Neutrophil (primary cell): Measurements from ENCODE around the gene SEMA7A.

ENCODE experiments used
- H3K27ac ChIP-seq: fragments of 200-600 bp; sonication (generic); 2 replicates; pipeline ENCODE4 v1.5.1; 2016; ENCODE audit warnings: mild to moderate bottlenecking, moderate library complexity
- H3K27me3 ChIP-seq: fragments of 200-600 bp; sonication (generic); 2 replicates; pipeline ENCODE4 v1.6.0; 2016; ENCODE audit warnings: mild to moderate bottlenecking
- H3K36me3 ChIP-seq: fragments of 200-600 bp; sonication (generic); 2 replicates; pipeline ENCODE4 v1.5.1; 2017
- H3K4me1 ChIP-seq, 2 experiments: fragments of 200-600 bp in 1 of 2; sonication (generic) in 1 of 2; 1 replicate in 1 of 2; 2 replicates in 1 of 2; pipeline versions ENCODE4 v1.5.1 to v1.6.1; 2013 to 2016; ENCODE audit warnings: low read depth in 1 of 2, low read length in 1 of 2, mild to moderate bottlenecking in 1 of 2, moderate library complexity in 1 of 2; ENCODE audit not compliant: control insufficient read depth in 1 of 2, insufficient read depth in 1 of 2
- H3K4me3 ChIP-seq, 2 experiments: fragments of 200-600 bp in 1 of 2; sonication (generic) in 1 of 2; 1 replicate in 1 of 2; 2 replicates in 1 of 2; pipeline ENCODE4 v1.5.1; 2013 to 2016; ENCODE audit warnings: low read depth in 1 of 2, low read length in 1 of 2, mild to moderate bottlenecking in 1 of 2, moderate library complexity in 1 of 2
- H3K9me3 ChIP-seq: fragments of 200-600 bp; sonication (generic); 2 replicates; pipeline ENCODE4 v1.5.1; 2016
- TF ChIP-seq, protein P1 (sequence below): fragments of 200-600 bp; sonication (generic); IDR thresholded peaks from 2 replicates; pipeline ENCODE4 v1.5.1; 2016; ENCODE audit warnings: antibody characterized with exemption

The SEMA7A gene

GRCh38 chr15:74428970-74429780 is 4.6 kb downstream of the SEMA7A start:
- Histone ChIP-seq H3K4me3 (no peak overlapping the region), H3K4me1 (peaks cover 22 to 29% of the 10 kb centered on the region in 2 experiments), H3K27ac (no peak overlapping the region), H3K36me3 (no peaks in the 10 kb centered on the region), H3K27me3 (peaks cover 55% of the 10 kb centered on the region), H3K9me3 (no peaks in the 10 kb centered on the region)
- TF ChIP-seq, protein P1, sequence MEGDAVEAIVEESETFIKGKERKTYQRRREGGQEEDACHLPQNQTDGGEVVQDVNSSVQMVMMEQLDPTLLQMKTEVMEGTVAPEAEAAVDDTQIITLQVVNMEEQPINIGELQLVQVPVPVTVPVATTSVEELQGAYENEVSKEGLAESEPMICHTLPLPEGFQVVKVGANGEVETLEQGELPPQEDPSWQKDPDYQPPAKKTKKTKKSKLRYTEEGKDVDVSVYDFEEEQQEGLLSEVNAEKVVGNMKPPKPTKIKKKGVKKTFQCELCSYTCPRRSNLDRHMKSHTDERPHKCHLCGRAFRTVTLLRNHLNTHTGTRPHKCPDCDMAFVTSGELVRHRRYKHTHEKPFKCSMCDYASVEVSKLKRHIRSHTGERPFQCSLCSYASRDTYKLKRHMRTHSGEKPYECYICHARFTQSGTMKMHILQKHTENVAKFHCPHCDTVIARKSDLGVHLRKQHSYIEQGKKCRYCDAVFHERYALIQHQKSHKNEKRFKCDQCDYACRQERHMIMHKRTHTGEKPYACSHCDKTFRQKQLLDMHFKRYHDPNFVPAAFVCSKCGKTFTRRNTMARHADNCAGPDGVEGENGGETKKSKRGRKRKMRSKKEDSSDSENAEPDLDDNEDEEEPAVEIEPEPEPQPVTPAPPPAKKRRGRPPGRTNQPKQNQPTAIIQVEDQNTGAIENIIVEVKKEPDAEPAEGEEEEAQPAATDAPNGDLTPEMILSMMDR, result no peak

GRCh38 chr15:74428442-74428787 is 5.3 kb downstream of the SEMA7A start:
- H3K4me1 ChIP-seq, result peaks cover 14 to 25% of the 10 kb centered on the region in 2 experiments

DNA sequence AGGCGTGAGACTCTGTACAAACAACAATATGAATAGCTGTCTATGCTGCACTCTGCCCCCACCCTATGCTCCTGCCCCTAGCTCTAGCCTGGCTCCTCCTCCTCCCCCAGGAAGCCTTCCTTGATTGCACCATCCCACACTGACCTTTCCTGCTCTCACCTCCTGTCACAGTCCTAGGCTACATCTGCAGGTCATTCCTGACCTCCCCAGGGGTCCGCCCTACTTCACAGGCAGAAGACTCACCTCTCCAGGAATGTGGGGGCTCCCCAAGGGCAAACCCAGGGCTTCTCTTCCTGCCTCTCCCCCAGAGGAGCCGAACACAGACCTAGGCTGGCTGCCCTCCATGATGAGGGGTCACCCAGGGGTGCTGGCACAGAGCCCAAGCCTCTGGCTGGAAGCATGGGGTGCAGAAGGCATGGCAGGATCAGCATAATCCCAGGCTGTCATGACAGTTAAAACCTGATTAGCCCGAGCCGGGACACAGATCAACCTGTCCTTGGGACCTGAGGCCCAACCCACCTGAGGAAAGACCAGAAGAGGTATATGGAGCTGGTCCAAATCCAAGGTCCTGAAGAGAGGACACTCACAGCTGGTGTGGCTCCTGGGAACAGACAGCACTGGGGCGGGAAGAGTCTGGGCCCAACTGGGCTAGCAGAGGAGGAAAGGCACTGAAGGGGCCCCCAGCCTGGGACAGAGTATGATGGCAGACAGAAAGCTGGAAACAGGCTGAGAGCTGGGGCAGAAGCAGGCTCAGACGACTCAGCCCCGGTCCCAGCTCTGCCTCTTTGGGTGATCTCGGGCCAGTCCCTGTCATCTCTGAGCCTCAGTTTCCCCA is 5.9 kb downstream of the SEMA7A start:
- H3K27ac ChIP-seq, result no peak overlapping the region
- H3K4me1 ChIP-seq, result peaks cover 10 to 23% of the 10 kb centered on the region in 2 experiments
- no peak overlapping the region for H3K4me3 ChIP-seq
- H3K9me3 ChIP-seq, result no peaks in the 10 kb centered on the region
- TF ChIP-seq, protein P1, result no peak
- peaks cover 41% of the 10 kb centered on the region for H3K27me3 ChIP-seq
- no peaks in the 10 kb centered on the region for H3K36me3 ChIP-seq

More at GRCh38 chr15:74428442-74428787, 5.3 kb downstream of the SEMA7A start:
- H3K9me3 ChIP-seq, result no peaks in the 10 kb centered on the region
- TF ChIP-seq, protein P1, result no peak
- no peaks in the 10 kb centered on the region for H3K36me3 ChIP-seq
- H3K4me3 ChIP-seq, result no peak overlapping the region
- H3K27ac ChIP-seq, result no peak overlapping the region
- H3K27me3 ChIP-seq, result peaks cover 47% of the 10 kb centered on the region

- no peak overlapping the region for H3K27ac ChIP-seq
- H3K36me3 ChIP-seq, result no peaks in the 10 kb centered on the region
These were observed 7.1 kb downstream of the SEMA7A start for GRCh38 chr15:74426404-74427281.

More at GRCh38 chr15:74426404-74427281, 7.1 kb downstream of the SEMA7A start:
- Histone ChIP-seq H3K27me3 (peaks cover 30% of the 10 kb centered on the region), H3K9me3 (no peaks in the 10 kb centered on the region), H3K4me3 (no peak overlapping the region), H3K4me1 (peaks cover 14 to 27% of the 10 kb centered on the region in 2 experiments)
- TF ChIP-seq, protein P1, result no peak
